Panc1 (cell line): ENCODE measurements around the gene ADARB2. TPM values are rescaled to one million over a fixed set of nuclear protein-coding genes. Genes with fewer than 3 reads are reported as not detected.

Experiments used
- ATAC-seq: fragments of 200-7000 bp; cut with Tn5 transposase; 2 replicates; pipeline ENCODE4 v1.9.1; 2020; ENCODE audit warnings: mild to moderate bottlenecking, moderate library complexity
- BruUV-seq: library from RNA; stranded (reverse); fragments of 400-500 nt; replicated peaks from 2 replicates; lab custom pipeline; 2021; lab: Mats Ljungman, UMichigan
- CTCF ChIA-PET: fragments of 300-600 bp; sonication (Branson Sonifier 250); formaldehyde crosslinking; loops from one replicate; lab custom pipeline; 2022; ENCODE audit warnings: antibody characterized with exemption; lab: Charles Lee
- POLR2A ChIA-PET: fragments of 300-600 bp; sonication (Branson Sonifier 250); formaldehyde crosslinking; loops from one replicate; lab custom pipeline; 2022; ENCODE audit warnings: antibody characterized with exemption; lab: Charles Lee
- DNase-seq: peaks from one replicate; pipeline ENCODE4 v3.0.0-alpha.2; 2010; ENCODE audit warnings: low read depth, low spot score
- H3K27ac ChIP-seq: 2 replicates; pipeline ENCODE4 v1.5.1; 2011; ENCODE audit warnings: mild to moderate bottlenecking, low read length, inconsistent platforms
- H3K27me3 ChIP-seq: fragments of 200-500 bp; sonication (Bioruptor generic); 2 replicates; pipeline ENCODE4 v1.6.0; 2014; ENCODE audit warnings: low read length, inconsistent platforms; ENCODE audit not compliant: control insufficient read depth, insufficient read depth
- H3K36me3 ChIP-seq: fragments of 200-500 bp; sonication (Bioruptor generic); 2 replicates; pipeline ENCODE4 v1.5.1; 2014; ENCODE audit warnings: inconsistent platforms, mild to moderate bottlenecking, low read length, moderate library complexity; ENCODE audit not compliant: control insufficient read depth, insufficient read depth
- H3K4me1 ChIP-seq: 2 replicates; pipeline ENCODE4 v1.5.1; 2011; ENCODE audit warnings: inconsistent platforms, mild to moderate bottlenecking, low read length, moderate library complexity; ENCODE audit not compliant: control insufficient read depth, insufficient read depth
- H3K4me3 ChIP-seq, 2 experiments: 2 replicates each; pipeline ENCODE4 v1.5.1; 2011 to 2012; ENCODE audit warnings: low read depth in 2 of 2, low read length in 2 of 2, mild to moderate bottlenecking in 2 of 2, inconsistent platforms in 1 of 2, moderate library complexity in 1 of 2
- H3K9me3 ChIP-seq: fragments of 200-500 bp; sonication (Bioruptor generic); 2 replicates; pipeline ENCODE4 v1.5.1; 2014; ENCODE audit warnings: low read depth, mild to moderate bottlenecking, inconsistent platforms, low read length, moderate library complexity; ENCODE audit not compliant: control insufficient read depth, insufficient read depth
- CTCF ChIP-seq: fragments of 450-650 bp; IDR thresholded peaks from 2 replicates; pipeline ENCODE4 v1.5.1; 2017; ENCODE audit warnings: mild to moderate bottlenecking
- POLR2AphosphoS5 ChIP-seq: IDR thresholded peaks from 2 replicates; pipeline ENCODE4 v1.6.1; 2012; ENCODE audit warnings: mild to moderate bottlenecking, low read depth, low read length, moderate library complexity
- SIN3A ChIP-seq: IDR thresholded peaks from 2 replicates; pipeline ENCODE4 v1.6.1; 2012; ENCODE audit warnings: low read depth, mild to moderate bottlenecking, low read length, moderate library complexity, borderline replicate concordance; ENCODE audit not compliant: insufficient read depth
- TCF7L2 ChIP-seq: IDR thresholded peaks from 2 replicates; pipeline ENCODE4 v1.6.1; 2011; ENCODE audit warnings: mild to moderate bottlenecking, low read depth, low read length, inconsistent platforms
- in situ Hi-C: cut with HindIII; loops from 2 replicates; pipeline ENCODE4 v1.10.0; 2016; ENCODE audit warnings: low sequenced_read_pairs, low pct_unique_long_range_greater_than_20kb
- intact Hi-C: fragments of 100-400 bp; cut with micrococcal nuclease; formaldehyde crosslinking; loops from one replicate; pipeline ENCODE4 v1.10.0; 2022; ENCODE audit not compliant: unreplicated experiment
- total RNA-seq: library from RNA; stranded (reverse); gene quantifications from one replicate; pipeline ENCODE4 v1.2.1, GENCODE V29; 2021; ENCODE audit not compliant: unreplicated experiment
- TF ChIP-seq, protein P1 (sequence below), 2 experiments: IDR thresholded peaks; 2 replicates each; pipeline ENCODE4 v1.6.1; 2011 to 2012; ENCODE audit warnings: low read depth in 2 of 2, control low read depth in 1 of 2, low read length in 1 of 2, mild to moderate bottlenecking in 1 of 2, moderate library complexity in 1 of 2; ENCODE audit not compliant: insufficient read depth in 1 of 2

The ADARB2 gene
- total RNA-seq, 1 experiment from 2014 or later: 0.31 TPM

DNA sequence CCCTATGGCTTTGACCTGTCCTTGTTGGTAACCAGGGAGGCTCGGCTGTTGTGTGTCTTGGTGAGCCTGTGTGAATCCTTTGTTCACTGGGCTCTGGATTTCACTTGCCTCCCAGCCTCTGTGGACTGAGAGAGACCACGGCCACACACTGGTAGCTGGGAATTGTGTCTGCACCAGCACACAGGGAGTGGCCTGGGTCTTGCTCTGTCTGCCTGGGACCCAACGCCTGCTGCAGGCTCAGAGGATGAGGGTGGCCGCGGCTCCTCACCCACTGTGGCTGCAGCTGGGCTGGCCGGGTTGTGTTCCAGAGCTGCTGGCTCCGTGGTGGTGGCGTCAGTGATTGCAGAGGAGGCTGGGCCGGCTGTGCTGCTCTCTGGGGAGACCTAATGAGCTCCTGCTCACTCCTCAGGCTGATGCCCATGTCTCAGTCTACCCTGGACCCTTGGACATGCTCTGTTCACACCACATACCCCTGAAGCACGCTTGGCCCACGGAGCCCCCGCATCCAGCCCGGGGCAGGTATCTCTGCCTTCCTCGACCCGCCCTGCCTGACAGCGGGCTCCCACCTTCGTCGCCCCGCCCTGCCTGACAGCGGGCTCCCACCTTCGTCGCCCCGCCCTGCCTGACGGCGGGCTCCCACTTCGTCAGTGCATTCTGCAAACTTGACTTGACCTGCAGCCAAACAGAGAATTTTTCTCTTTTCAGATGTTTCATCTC is 328.5 kb downstream of the ADARB2 start:
- Histone ChIP-seq H3K27ac (no peak overlapping the region), H3K4me3 (no peak overlapping the region), H3K27me3 (no peaks in the 10 kb centered on the region), H3K9me3 (no peaks in the 10 kb centered on the region), H3K36me3 (no peaks in the 10 kb centered on the region), H3K4me1 (no peaks in the 10 kb centered on the region)
- ChIA-PET POLR2A (no interaction called here), CTCF (no interaction called here)
- intact Hi-C loops (no loop called here), in situ Hi-C loops (no loop called here)
- TF ChIP-seq TCF7L2 (no peak), POLR2AphosphoS5 (no peak), SIN3A (no peak), CTCF (no peak)
- DNase-seq (no peak), ATAC-seq (no peak)
- BruUV-seq: no TSS peak

DNA sequence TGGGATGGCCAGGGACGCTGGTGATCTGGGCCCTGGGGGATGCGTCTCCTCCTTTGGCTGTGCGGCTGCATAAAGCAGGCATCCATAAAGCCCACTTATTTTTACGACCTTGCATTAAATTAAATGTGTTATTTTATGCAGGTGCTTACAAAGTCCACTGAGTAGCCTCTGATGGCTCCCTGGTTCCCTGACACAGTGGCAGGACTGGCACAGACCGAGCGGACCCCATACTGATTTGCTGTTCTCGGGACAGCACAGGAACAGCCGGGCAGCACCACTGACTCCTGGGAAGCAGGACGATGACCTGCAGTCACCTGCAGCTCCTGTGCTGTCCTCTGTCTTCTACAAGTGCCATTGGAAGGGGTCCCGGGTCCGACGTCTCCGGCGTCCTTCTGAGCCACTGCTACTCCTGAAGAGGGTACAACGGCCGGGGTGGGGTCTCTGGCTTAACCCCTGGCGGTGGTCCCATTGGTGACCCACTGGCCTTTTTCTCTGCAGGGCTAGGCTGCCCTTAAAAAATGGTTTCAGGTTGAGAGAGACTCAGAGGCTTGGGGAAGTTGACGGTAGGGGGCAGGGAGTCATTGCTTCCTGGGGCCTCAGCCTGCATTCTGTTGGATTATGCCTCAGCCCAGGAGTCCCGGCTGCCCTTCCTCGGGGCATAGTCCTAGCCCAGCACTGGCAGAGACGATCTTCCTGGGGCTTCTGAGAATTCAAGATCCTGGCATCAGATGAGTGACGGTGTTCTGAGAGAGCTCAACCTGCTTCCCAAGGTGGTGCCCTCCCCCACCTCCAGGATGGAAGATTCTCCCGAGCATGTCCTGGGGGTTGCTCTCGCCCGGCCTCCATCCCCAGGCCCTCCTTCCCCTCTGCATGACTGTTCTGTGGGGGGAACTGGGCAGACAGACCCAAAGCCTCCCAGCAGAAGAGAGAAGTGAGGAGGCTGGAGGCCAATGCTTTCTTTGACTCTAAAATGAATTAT is 330.1 kb downstream of the ADARB2 start:
- no peaks in the 10 kb centered on the region for H3K9me3 ChIP-seq
- BruUV-seq: no TSS peak
- ChIA-PET POLR2A (no interaction called here), CTCF (no interaction called here)
- intact Hi-C loops (no loop called here), in situ Hi-C loops (no loop called here)
- TF ChIP-seq POLR2AphosphoS5 (no peak), SIN3A (no peak), CTCF (no peak), TCF7L2 (no peak)
- TF ChIP-seq, protein P1, sequence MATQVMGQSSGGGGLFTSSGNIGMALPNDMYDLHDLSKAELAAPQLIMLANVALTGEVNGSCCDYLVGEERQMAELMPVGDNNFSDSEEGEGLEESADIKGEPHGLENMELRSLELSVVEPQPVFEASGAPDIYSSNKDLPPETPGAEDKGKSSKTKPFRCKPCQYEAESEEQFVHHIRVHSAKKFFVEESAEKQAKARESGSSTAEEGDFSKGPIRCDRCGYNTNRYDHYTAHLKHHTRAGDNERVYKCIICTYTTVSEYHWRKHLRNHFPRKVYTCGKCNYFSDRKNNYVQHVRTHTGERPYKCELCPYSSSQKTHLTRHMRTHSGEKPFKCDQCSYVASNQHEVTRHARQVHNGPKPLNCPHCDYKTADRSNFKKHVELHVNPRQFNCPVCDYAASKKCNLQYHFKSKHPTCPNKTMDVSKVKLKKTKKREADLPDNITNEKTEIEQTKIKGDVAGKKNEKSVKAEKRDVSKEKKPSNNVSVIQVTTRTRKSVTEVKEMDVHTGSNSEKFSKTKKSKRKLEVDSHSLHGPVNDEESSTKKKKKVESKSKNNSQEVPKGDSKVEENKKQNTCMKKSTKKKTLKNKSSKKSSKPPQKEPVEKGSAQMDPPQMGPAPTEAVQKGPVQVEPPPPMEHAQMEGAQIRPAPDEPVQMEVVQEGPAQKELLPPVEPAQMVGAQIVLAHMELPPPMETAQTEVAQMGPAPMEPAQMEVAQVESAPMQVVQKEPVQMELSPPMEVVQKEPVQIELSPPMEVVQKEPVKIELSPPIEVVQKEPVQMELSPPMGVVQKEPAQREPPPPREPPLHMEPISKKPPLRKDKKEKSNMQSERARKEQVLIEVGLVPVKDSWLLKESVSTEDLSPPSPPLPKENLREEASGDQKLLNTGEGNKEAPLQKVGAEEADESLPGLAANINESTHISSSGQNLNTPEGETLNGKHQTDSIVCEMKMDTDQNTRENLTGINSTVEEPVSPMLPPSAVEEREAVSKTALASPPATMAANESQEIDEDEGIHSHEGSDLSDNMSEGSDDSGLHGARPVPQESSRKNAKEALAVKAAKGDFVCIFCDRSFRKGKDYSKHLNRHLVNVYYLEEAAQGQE (IDR thresholded peaks at IDR 0.05; ENCODE audit: insufficient read depth in 1 of 2, low read depth in 2 of 2, low read length in 1 of 2): no peak
- H3K27me3 ChIP-seq: no peaks in the 10 kb centered on the region
- H3K27ac ChIP-seq: no peak overlapping the region
- ATAC-seq (no peak), DNase-seq (no peak)
- H3K4me3 ChIP-seq: no peak overlapping the region
- H3K4me1 ChIP-seq: no peaks in the 10 kb centered on the region
- no peaks in the 10 kb centered on the region for H3K36me3 ChIP-seq
